Keratinocyte (primary cell): ENCODE data around the gene C21orf58.

Experiments
- CTCF ChIP-seq, 3 experiments: IDR thresholded peaks in 1 of 3; conservative IDR thresholded peaks in 1 of 3; optimal IDR thresholded peaks in 1 of 3; 2 replicates in 2 of 3; 3 replicates in 1 of 3; pipeline versions ENCODE3 to v1.5.1; 2011; ENCODE audit warnings: low read length in 3 of 3, mild to moderate bottlenecking in 3 of 3, moderate library complexity in 2 of 3, control low read depth in 1 of 3, inconsistent platforms in 1 of 3; ENCODE audit not compliant: insufficient read depth in 2 of 3; ENCODE audit errors: extremely low read depth in 1 of 3
- EZH2 ChIP-seq: IDR thresholded peaks from one replicate; pipeline ENCODE4 v1.6.1; 2012; ENCODE audit warnings: inconsistent platforms, mild to moderate bottlenecking, low read length, moderate library complexity

- no peak for TF ChIP-seq CTCF (optimal IDR thresholded peaks at IDR 0.05 in 1 of 3, IDR thresholded peaks at IDR 0.05 in 1 of 3, conservative IDR thresholded peaks at IDR 0.05 in 1 of 3; ENCODE audit: extremely low read depth in 1 of 3, insufficient read depth in 2 of 3, low read length in 3 of 3)
- no peak for TF ChIP-seq EZH2
Measured at GRCh38 chr21:46349134-46349760, 25.6 kb upstream of the C21orf58 start.
